Neural crest cell (in vitro differentiated cells): Measurements from ENCODE around the gene MTURN. TPM values are rescaled to one million over a fixed set of nuclear protein-coding genes. Genes with fewer than 3 reads are reported as not detected.

ENCODE experiments used
- DNase-seq: peaks from one replicate; pipeline ENCODE4 v3.0.0; 2021; ENCODE audit warnings: low read depth, mixed read lengths, low spot score
- H3K27ac Mint-ChIP-seq: one replicate; pipeline ENCODE4 v1.8.0; 2021; ENCODE audit warnings: mild to moderate bottlenecking, mixed read lengths; ENCODE audit not compliant: unreplicated experiment
- H3K27me3 Mint-ChIP-seq: 2 replicates; pipeline ENCODE4 v1.8.0; 2021; ENCODE audit warnings: low read depth, mild to moderate bottlenecking, mixed read lengths
- H3K36me3 Mint-ChIP-seq: 2 replicates; pipeline ENCODE4 v1.8.0; 2021; ENCODE audit warnings: low read depth, mild to moderate bottlenecking, mixed read lengths
- H3K4me1 Mint-ChIP-seq: 2 replicates; pipeline ENCODE4 v1.8.0; 2021; ENCODE audit warnings: mixed read lengths
- H3K4me3 Mint-ChIP-seq: one replicate; pipeline ENCODE4 v1.8.0; 2021; ENCODE audit warnings: mild to moderate bottlenecking, mixed read lengths
- H3K9me3 Mint-ChIP-seq: 2 replicates; pipeline ENCODE4 v1.8.0; 2021; ENCODE audit warnings: mixed read lengths
- total RNA-seq: library from RNA; stranded (reverse); gene quantifications from 2 replicates; pipeline ENCODE4 v1.2.1, GENCODE V29; 2021
- TF ChIP-seq, protein P1 (sequence below): fragments of 200-600 bp; sonication (generic); conservative IDR thresholded peaks from 2 replicates; pipeline ENCODE4 v1.5.0; 2021; ENCODE audit warnings: antibody characterized with exemption, mild to moderate bottlenecking

The MTURN gene
- total RNA-seq, 1 donor from 2014 or later: 6.6 TPM

GRCh38 chr7:30136743-30137485 is 2.1 kb downstream of the MTURN start:
- H3K27ac Mint-ChIP-seq: no peak overlapping the region
- peak overlapping the region; percentile 69 for H3K4me3 Mint-ChIP-seq
- H3K27me3 Mint-ChIP-seq: peaks cover 40% of the 10 kb centered on the region
- H3K9me3 Mint-ChIP-seq: no peaks in the 10 kb centered on the region
- TF ChIP-seq, protein P1, sequence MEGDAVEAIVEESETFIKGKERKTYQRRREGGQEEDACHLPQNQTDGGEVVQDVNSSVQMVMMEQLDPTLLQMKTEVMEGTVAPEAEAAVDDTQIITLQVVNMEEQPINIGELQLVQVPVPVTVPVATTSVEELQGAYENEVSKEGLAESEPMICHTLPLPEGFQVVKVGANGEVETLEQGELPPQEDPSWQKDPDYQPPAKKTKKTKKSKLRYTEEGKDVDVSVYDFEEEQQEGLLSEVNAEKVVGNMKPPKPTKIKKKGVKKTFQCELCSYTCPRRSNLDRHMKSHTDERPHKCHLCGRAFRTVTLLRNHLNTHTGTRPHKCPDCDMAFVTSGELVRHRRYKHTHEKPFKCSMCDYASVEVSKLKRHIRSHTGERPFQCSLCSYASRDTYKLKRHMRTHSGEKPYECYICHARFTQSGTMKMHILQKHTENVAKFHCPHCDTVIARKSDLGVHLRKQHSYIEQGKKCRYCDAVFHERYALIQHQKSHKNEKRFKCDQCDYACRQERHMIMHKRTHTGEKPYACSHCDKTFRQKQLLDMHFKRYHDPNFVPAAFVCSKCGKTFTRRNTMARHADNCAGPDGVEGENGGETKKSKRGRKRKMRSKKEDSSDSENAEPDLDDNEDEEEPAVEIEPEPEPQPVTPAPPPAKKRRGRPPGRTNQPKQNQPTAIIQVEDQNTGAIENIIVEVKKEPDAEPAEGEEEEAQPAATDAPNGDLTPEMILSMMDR: no peak
- no peak for DNase-seq
- no peaks in the 10 kb centered on the region for H3K36me3 Mint-ChIP-seq
- peaks cover 6% of the 10 kb centered on the region for H3K4me1 Mint-ChIP-seq

DNA sequence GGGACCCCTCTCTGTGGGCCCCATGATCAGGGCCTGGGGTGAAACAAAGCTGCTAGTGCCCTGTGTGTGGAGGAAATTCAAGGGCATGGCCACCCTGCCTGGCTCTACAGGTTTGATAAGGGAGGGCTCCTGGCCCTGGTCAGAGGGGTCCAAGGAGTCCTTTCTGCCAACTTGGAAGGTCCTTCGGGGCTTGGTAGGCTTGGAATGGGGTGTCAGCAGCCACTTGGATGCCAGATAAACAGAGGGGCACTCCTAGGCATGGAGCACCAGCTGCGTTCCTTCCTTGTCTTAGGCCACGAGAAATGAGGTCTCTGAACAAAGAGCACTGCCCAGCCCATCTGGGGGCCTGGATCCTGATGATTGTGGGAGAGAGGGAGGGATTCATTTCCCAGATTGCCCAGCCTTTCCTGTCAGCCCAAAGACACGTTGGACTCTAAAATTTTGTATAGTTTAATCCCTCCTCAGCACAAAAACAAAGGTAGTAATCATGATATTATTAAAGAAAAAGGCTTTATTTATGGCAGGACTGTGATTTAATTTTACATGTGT is 5.1 kb downstream of the MTURN start:
- Mint-ChIP-seq H3K4me3 (no peak overlapping the region), H3K4me1 (no peaks in the 10 kb centered on the region), H3K27ac (no peak overlapping the region), H3K36me3 (no peaks in the 10 kb centered on the region), H3K9me3 (no peaks in the 10 kb centered on the region), H3K27me3 (peaks cover 29% of the 10 kb centered on the region)
- DNase-seq: no peak
- TF ChIP-seq, protein P1: no peak

GRCh38 chr7:30140456-30140855 is 5.7 kb downstream of the MTURN start:
- Mint-ChIP-seq H3K27ac (no peak overlapping the region), H3K4me1 (no peaks in the 10 kb centered on the region), H3K36me3 (no peaks in the 10 kb centered on the region), H3K9me3 (no peaks in the 10 kb centered on the region), H3K27me3 (peaks cover 29% of the 10 kb centered on the region), H3K4me3 (no peak overlapping the region)
- no peak for DNase-seq
- TF ChIP-seq, protein P1: no peak

DNA sequence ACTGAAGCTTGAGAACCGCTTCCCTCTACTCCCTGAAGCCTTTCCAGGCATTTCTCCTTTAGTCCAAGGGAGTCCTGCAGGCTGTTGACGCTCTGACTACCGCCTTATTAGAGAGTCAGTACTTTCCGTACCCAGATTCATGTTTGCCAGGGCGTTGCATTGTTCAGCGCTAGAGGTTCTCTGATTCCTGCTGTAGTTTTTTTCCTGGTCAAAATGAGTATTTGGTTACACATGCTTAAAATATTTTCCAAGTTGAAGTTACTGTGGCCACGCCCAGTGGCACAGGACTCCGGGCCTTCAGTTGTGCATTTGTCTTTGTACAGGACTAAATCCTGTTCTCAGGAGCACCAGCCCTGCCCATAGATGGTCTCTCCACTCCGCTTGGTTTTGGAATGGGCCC is 7.9 kb downstream of the MTURN start:
- Mint-ChIP-seq H3K4me1 (no peaks in the 10 kb centered on the region), H3K9me3 (no peaks in the 10 kb centered on the region), H3K27me3 (peaks cover 7% of the 10 kb centered on the region)

DNA sequence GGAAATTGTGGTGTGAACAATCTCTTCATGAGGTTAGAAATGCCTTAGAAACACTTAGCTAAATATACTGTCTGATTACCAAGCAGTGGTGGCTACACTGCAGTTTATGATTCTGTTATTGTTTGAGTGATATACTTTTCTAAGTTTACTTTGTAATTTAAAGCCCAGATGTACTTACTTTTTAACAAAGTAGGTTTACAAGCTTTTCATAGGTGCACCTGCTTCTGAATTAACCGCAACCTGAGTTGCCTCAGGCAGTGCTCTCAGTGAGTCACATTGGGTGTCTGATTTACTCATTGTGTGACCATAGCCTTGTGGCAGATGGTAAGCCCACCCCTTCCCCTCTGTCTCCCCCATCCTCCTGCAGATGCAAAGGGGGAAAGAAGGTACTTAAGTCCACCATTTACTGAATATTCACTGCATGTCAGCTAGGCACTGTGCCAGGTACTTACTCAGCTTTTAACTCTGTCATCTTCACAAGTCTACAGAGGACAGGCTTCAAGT is 9.0 kb downstream of the MTURN start:
- no peak for DNase-seq
- TF ChIP-seq, protein P1: no peak
- H3K27me3 Mint-ChIP-seq: peaks cover 1% of the 10 kb centered on the region
- no peaks in the 10 kb centered on the region for H3K4me1 Mint-ChIP-seq
- no peak overlapping the region for H3K4me3 Mint-ChIP-seq
- H3K9me3 Mint-ChIP-seq: no peaks in the 10 kb centered on the region
- H3K27ac Mint-ChIP-seq: no peak overlapping the region
- no peaks in the 10 kb centered on the region for H3K36me3 Mint-ChIP-seq

More for the DNA sequence above, 7.9 kb downstream of the MTURN start:
- no peak for DNase-seq
- Mint-ChIP-seq H3K36me3 (no peaks in the 10 kb centered on the region), H3K4me3 (no peak overlapping the region), H3K27ac (no peak overlapping the region)
- TF ChIP-seq, protein P1: no peak
